Measurements from ENCODE around the gene RPL37A. TPM values are rescaled to one million over a fixed set of nuclear protein-coding genes. Genes with fewer than 3 reads are reported as not detected.

The RPL37A gene
- total and polyA plus RNA-seq, 4 donors = 2,015 to 4,048 (median 2,822) TPM

GRCh38 chr2:216499641-216500218 lies 1.1 kb downstream of the RPL37A start:
- Histone ChIP-seq H3K4me1 (ENCODE audit: control insufficient read depth in 5 of 5, insufficient read depth in 5 of 5, low read length in 5 of 5) (peaks cover 0 to 25% (median 16%) of the 10 kb centered on the region in 5 donors), H3K9ac (ENCODE audit: insufficient read depth in 1 of 2, low read length in 2 of 2) (peak overlapping the region; percentile 97 to 99), H3K9me3 (ENCODE audit: control insufficient read depth in 4 of 4, insufficient read depth in 3 of 4, low read length in 3 of 4) (no peaks in the 10 kb centered on the region), H3K36me3 (ENCODE audit: control insufficient read depth in 4 of 4, insufficient read depth in 4 of 4, low read length in 4 of 4) (peaks cover 19 to 48% (median 39%) of the 10 kb centered on the region in 4 donors), H3K27ac (ENCODE audit: low read depth in 1 of 2, low read length in 1 of 2) (peak overlapping the region in 1 of 2 donors; percentile 88), H3K27me3 (ENCODE audit: control insufficient read depth in 3 of 3, insufficient read depth in 3 of 3, low read length in 2 of 3) (no peaks in the 10 kb centered on the region), H3K4me3 (peak overlapping the region; percentile 70)
- WGBS, 2 donors = 20 to 23% methylated on average over 6 of the region's 6 CpGs
- TF ChIP-seq, protein P1, sequence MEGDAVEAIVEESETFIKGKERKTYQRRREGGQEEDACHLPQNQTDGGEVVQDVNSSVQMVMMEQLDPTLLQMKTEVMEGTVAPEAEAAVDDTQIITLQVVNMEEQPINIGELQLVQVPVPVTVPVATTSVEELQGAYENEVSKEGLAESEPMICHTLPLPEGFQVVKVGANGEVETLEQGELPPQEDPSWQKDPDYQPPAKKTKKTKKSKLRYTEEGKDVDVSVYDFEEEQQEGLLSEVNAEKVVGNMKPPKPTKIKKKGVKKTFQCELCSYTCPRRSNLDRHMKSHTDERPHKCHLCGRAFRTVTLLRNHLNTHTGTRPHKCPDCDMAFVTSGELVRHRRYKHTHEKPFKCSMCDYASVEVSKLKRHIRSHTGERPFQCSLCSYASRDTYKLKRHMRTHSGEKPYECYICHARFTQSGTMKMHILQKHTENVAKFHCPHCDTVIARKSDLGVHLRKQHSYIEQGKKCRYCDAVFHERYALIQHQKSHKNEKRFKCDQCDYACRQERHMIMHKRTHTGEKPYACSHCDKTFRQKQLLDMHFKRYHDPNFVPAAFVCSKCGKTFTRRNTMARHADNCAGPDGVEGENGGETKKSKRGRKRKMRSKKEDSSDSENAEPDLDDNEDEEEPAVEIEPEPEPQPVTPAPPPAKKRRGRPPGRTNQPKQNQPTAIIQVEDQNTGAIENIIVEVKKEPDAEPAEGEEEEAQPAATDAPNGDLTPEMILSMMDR (IDR thresholded peaks at IDR 0.05; ENCODE audit: control extremely low read depth, extremely low read depth) = no peak
- DNase-seq (no peak), ATAC-seq (ENCODE audit: insufficient read depth, low FRiP score) (no peak)

DNA sequence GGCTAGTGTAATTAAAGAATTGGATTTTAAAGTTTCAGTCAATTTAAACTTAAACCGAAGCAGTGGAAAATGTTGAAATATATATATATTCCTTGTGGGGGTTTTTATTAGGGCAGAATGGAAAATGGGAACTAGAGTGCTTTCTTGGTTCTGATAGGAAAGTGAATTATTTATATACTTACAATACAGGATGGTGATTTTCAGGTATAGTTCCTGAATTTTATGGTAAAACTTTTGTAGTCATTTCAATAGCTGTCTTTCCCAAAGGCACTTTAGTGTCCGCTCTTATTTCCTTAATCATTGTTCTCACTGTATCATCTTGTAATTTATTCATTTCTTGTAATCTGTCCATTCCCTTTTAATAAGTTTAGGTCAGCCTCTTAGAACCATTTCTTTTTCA lies 1.9 kb downstream of the RPL37A start:
- Histone ChIP-seq H3K4me1 (ENCODE audit: control insufficient read depth in 5 of 5, insufficient read depth in 5 of 5, low read length in 5 of 5) (peaks cover 0 to 25% (median 16%) of the 10 kb centered on the region in 5 donors), H3K9ac (ENCODE audit: insufficient read depth in 1 of 2, low read length in 2 of 2) (peak overlapping the region; percentile 97 to 99)

DNA sequence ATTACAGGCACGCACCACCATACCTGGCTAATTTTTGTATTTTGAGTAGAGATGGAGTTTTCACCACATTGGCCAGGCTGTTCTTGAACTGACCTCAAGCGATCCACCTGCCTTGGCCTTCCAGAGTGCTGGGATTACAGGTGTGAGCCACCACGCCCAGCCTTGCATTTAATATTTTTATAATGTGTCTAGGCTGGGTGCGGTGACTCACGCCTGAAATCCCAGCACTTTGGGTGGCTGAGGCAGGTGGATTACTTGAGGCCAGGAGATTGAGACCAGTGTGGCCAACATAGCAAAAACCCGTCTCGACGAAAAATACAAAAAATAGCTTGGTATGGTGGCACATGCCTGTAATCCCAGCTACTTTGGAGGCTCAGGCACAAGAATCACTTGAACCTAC lies 3.2 kb downstream of the RPL37A start:
- H3K4me3 ChIP-seq = no peak overlapping the region
- TF ChIP-seq, protein P1 (IDR thresholded peaks at IDR 0.05; ENCODE audit: control extremely low read depth, extremely low read depth) = no peak
- peaks cover 0 to 25% (median 16%) of the 10 kb centered on the region in 5 donors for H3K4me1 ChIP-seq (ENCODE audit: control insufficient read depth in 5 of 5, insufficient read depth in 5 of 5, low read length in 5 of 5)
- no peaks in the 10 kb centered on the region for H3K9me3 ChIP-seq (ENCODE audit: control insufficient read depth in 4 of 4, insufficient read depth in 3 of 4, low read length in 3 of 4)
- DNase-seq (no peak), ATAC-seq (ENCODE audit: insufficient read depth, low FRiP score) (no peak)
- WGBS, 2 donors = 89 to 94% methylated on average over 8 of the region's 8 CpGs
- no peak overlapping the region for H3K27ac ChIP-seq (ENCODE audit: low read depth in 1 of 2, low read length in 1 of 2)
- peaks cover 19 to 48% (median 45%) of the 10 kb centered on the region in 4 donors for H3K36me3 ChIP-seq (ENCODE audit: control insufficient read depth in 4 of 4, insufficient read depth in 4 of 4, low read length in 4 of 4)
- H3K9ac ChIP-seq (ENCODE audit: insufficient read depth in 1 of 2, low read length in 2 of 2) = no peak overlapping the region
- H3K27me3 ChIP-seq (ENCODE audit: control insufficient read depth in 3 of 3, insufficient read depth in 3 of 3, low read length in 2 of 3) = no peaks in the 10 kb centered on the region

More for the DNA sequence above, 1.9 kb downstream of the RPL37A start:
- no peaks in the 10 kb centered on the region for H3K27me3 ChIP-seq (ENCODE audit: control insufficient read depth in 3 of 3, insufficient read depth in 3 of 3, low read length in 2 of 3)
- TF ChIP-seq, protein P1 (IDR thresholded peaks at IDR 0.05; ENCODE audit: control extremely low read depth, extremely low read depth) = no peak
- H3K36me3 ChIP-seq (ENCODE audit: control insufficient read depth in 4 of 4, insufficient read depth in 4 of 4, low read length in 4 of 4) = peaks cover 19 to 48% (median 42%) of the 10 kb centered on the region in 4 donors
- H3K4me3 ChIP-seq = no peak overlapping the region
- ATAC-seq (ENCODE audit: insufficient read depth, low FRiP score) (no peak), DNase-seq (no peak)
- no peaks in the 10 kb centered on the region for H3K9me3 ChIP-seq (ENCODE audit: control insufficient read depth in 4 of 4, insufficient read depth in 3 of 4, low read length in 3 of 4)
- 91 to 93% methylated on average over 2 of the region's 2 CpGs for WGBS, 2 donors
- H3K27ac ChIP-seq (ENCODE audit: low read depth in 1 of 2, low read length in 1 of 2) = no peak overlapping the region
